Liver (tissue), 9 donors: Measurements from ENCODE around the gene LMBRD2. TPM values are rescaled to one million over a fixed set of nuclear protein-coding genes. Genes with fewer than 3 reads are reported as not detected.

Experiments used
- DNase-seq: peaks from one replicate; pipeline ENCODE4 v3.0.0-alpha.2; 2017; ENCODE audit warnings: low spot score
- H3K27ac ChIP-seq, 2 donors: one replicate each; pipeline ENCODE4 v1.7.0; 2013; ENCODE audit warnings: inconsistent platforms in 2 of 2, low read length in 2 of 2, control low read depth in 1 of 2, low read depth in 1 of 2, mild to moderate bottlenecking in 1 of 2
- H3K27me3 ChIP-seq, 4 donors: one replicate each; pipeline versions ENCODE4 v1.6.1 to v1.7.0; 2013; ENCODE audit warnings: low read length in 3 of 4, inconsistent platforms in 1 of 4, mild to moderate bottlenecking in 1 of 4, moderate library complexity in 1 of 4; ENCODE audit not compliant: control insufficient read depth in 4 of 4, insufficient read depth in 4 of 4
- H3K36me3 ChIP-seq, 4 donors: one replicate each; pipeline versions ENCODE4 v1.6.1 to v1.7.0; 2013; ENCODE audit warnings: low read length in 3 of 4, mild to moderate bottlenecking in 3 of 4, low read depth in 1 of 4, moderate library complexity in 1 of 4; ENCODE audit not compliant: control insufficient read depth in 4 of 4, insufficient read depth in 3 of 4
- H3K4me1 ChIP-seq, 4 donors: one replicate each; pipeline versions ENCODE4 v1.6.1 to v1.7.0; 2013; ENCODE audit warnings: low read length in 3 of 4, mild to moderate bottlenecking in 3 of 4, moderate library complexity in 1 of 4; ENCODE audit not compliant: control insufficient read depth in 4 of 4, insufficient read depth in 4 of 4
- H3K4me3 ChIP-seq, 3 donors: one replicate each; pipeline versions ENCODE4 v1.6.1 to v1.7.0; 2013; ENCODE audit warnings: low read length in 3 of 3, control low read depth in 1 of 3, low read depth in 1 of 3, mild to moderate bottlenecking in 1 of 3
- H3K9ac ChIP-seq, 2 donors: one replicate each; pipeline ENCODE4 v1.7.0; 2013; ENCODE audit warnings: low read length in 2 of 2, mild to moderate bottlenecking in 2 of 2, moderate library complexity in 2 of 2, control low read depth in 1 of 2, low read depth in 1 of 2
- H3K9me3 ChIP-seq, 4 donors: one replicate each; pipeline versions ENCODE4 v1.6.1 to v1.7.0; 2013; ENCODE audit warnings: low read length in 3 of 4; ENCODE audit not compliant: control insufficient read depth in 4 of 4
- ATF3 ChIP-seq: IDR thresholded peaks from 2 replicates; pipeline ENCODE4 v1.6.1; 2016; ENCODE audit warnings: antibody characterized with exemption
- CTCF ChIP-seq: fragments of 150-350 bp; IDR thresholded peaks from 2 replicates; pipeline ENCODE4 v1.5.1; 2017; ENCODE audit warnings: improper control_type of control experiment, low read depth, low read length; ENCODE audit not compliant: missing input control
- EGR1 ChIP-seq, 2 donors: IDR thresholded peaks; 2 replicates each; pipeline ENCODE4 v1.6.1; 2016 to 2018; ENCODE audit warnings: antibody characterized with exemption in 2 of 2, low read depth in 2 of 2
- FOXA1 ChIP-seq: IDR thresholded peaks from 2 replicates; pipeline ENCODE4 v1.6.1; 2016; ENCODE audit warnings: antibody characterized with exemption
- FOXA2 ChIP-seq: IDR thresholded peaks from 2 replicates; pipeline ENCODE4 v1.6.1; 2016; ENCODE audit warnings: antibody characterized with exemption
- GABPA ChIP-seq, 2 donors: IDR thresholded peaks in 1 of 2; conservative IDR thresholded peaks in 1 of 2; 2 replicates each; pipeline ENCODE4 v1.6.1; 2016; ENCODE audit warnings: antibody characterized with exemption in 2 of 2, mild to moderate bottlenecking in 1 of 2, moderate library complexity in 1 of 2
- HNF4A ChIP-seq, 2 donors: conservative IDR thresholded peaks; 2 replicates each; pipeline ENCODE4 v1.6.1; 2016; ENCODE audit warnings: antibody characterized with exemption in 2 of 2, mild to moderate bottlenecking in 2 of 2
- HNF4G ChIP-seq: IDR thresholded peaks from 2 replicates; pipeline ENCODE4 v1.6.1; 2016; ENCODE audit warnings: antibody characterized with exemption
- JUND ChIP-seq, 2 donors: IDR thresholded peaks; 2 replicates each; pipeline ENCODE4 v1.6.1; 2016; ENCODE audit warnings: antibody characterized with exemption in 2 of 2
- MAX ChIP-seq: IDR thresholded peaks from 2 replicates; pipeline ENCODE4 v1.6.1; 2016; ENCODE audit warnings: antibody characterized with exemption
- NR2F2 ChIP-seq: IDR thresholded peaks from 2 replicates; pipeline ENCODE4 v1.6.1; 2016; ENCODE audit warnings: antibody characterized with exemption
- RAD21 ChIP-seq, 2 donors: IDR thresholded peaks; 2 replicates each; pipeline ENCODE4 v1.6.1; 2016; ENCODE audit warnings: antibody characterized with exemption in 2 of 2, mild to moderate bottlenecking in 2 of 2
- REST ChIP-seq: IDR thresholded peaks from 2 replicates; pipeline ENCODE4 v1.6.1; 2016; ENCODE audit warnings: antibody characterized with exemption, mild to moderate bottlenecking
- RXRA ChIP-seq, 2 donors: IDR thresholded peaks; 2 replicates each; pipeline ENCODE4 v1.6.1; 2017 to 2018; ENCODE audit warnings: antibody characterized with exemption in 2 of 2, mild to moderate bottlenecking in 1 of 2
- SP1 ChIP-seq: IDR thresholded peaks from 2 replicates; pipeline ENCODE4 v1.6.1; 2018; ENCODE audit warnings: antibody characterized with exemption, mild to moderate bottlenecking
- TAF1 ChIP-seq: conservative IDR thresholded peaks from 2 replicates; pipeline ENCODE4 v1.6.1; 2016; ENCODE audit warnings: antibody characterized with exemption, mild to moderate bottlenecking
- YY1 ChIP-seq: IDR thresholded peaks from 2 replicates; pipeline ENCODE4 v1.6.1; 2016; ENCODE audit warnings: antibody characterized with exemption, mild to moderate bottlenecking
- ZBTB33 ChIP-seq: IDR thresholded peaks from 2 replicates; pipeline ENCODE4 v1.6.1; 2016; ENCODE audit warnings: antibody characterized with exemption
- WGBS: extraction: QIAGEN DNeasy Blood & Tissue Kit; methylation state at CpG from one replicate; pipeline ENCODE4 v1.1.7; 2013; 5-methylcytosine and 5-hydroxymethylcytosine counted together
- polyA plus RNA-seq, 2 donors: library from polyadenylated mRNA; stranded (reverse) in 1 of 2; unstranded in 1 of 2; fragments of 200-250 nt in 1 of 2; fragments of >200 nt in 1 of 2; fragmentation: Nextera tagmentation in 1 of 2; extraction: Ambion mirVana in 1 of 2; gene quantifications; one replicate each; pipeline versions ENCODE4 v1.2.1 to v1.2.3, GENCODE V29; 2013 to 2015
- total RNA-seq, 2 donors: library from RNA; depleted of rRNA; stranded (reverse); fragments of >200 nt; gene quantifications; one replicate each; pipeline ENCODE4 v1.2.3, GENCODE V29; 2014
- donor health status: healthy.
- donor health status: healthy.
- donor health status: healthy.
- donor health status: healthy.
- donor health status: healthy.

The LMBRD2 gene
- total and polyA plus RNA-seq, 4 donors, result 3.8 to 20.5 (median 9.2) TPM

- Histone ChIP-seq H3K4me3 (no peak overlapping the region), H3K9ac (no peak overlapping the region), H3K36me3 (no peaks in the 10 kb centered on the region), H3K4me1 (peaks cover 2 to 18% (median 13%) of the 10 kb centered on the region in 4 donors), H3K27ac (no peak overlapping the region), H3K27me3 (no peaks in the 10 kb centered on the region), H3K9me3 (no peaks in the 10 kb centered on the region)
- no peak for DNase-seq
- no peak for TF ChIP-seq YY1
- TF ChIP-seq MAX, result no peak
- TF ChIP-seq RXRA (IDR thresholded peaks at IDR 0.05), result no peak
- TF ChIP-seq FOXA2, result no peak
- no peak for TF ChIP-seq SP1
- TF ChIP-seq TAF1, result no peak
- TF ChIP-seq REST, result no peak
- no peak for TF ChIP-seq FOXA1
- no peak for TF ChIP-seq ZBTB33
- TF ChIP-seq HNF4A (conservative IDR thresholded peaks at IDR 0.05), result no peak
- no peak for TF ChIP-seq RAD21 (IDR thresholded peaks at IDR 0.05)
- no peak for TF ChIP-seq NR2F2
- TF ChIP-seq HNF4G, result no peak
- no peak for TF ChIP-seq JUND (IDR thresholded peaks at IDR 0.05)
- no peak for TF ChIP-seq GABPA (IDR thresholded peaks at IDR 0.05 in 1 of 2, conservative IDR thresholded peaks at IDR 0.05 in 1 of 2)
- no peak for TF ChIP-seq EGR1 (IDR thresholded peaks at IDR 0.05; ENCODE audit: low read depth in 2 of 2)
- TF ChIP-seq ATF3, result no peak
- no peak for TF ChIP-seq CTCF
- 93% methylated on average over 2 of the region's 2 CpGs for WGBS
Observed at GRCh38 chr5:36147681-36148080, 4.0 kb downstream of the LMBRD2 start.
